Measurements from ENCODE around the gene PDE11A.
"Not testable (repeated sequence)": the region's sequence is repeated elsewhere in the genome, so short reads cannot be mapped to it uniquely, and the experiment has no call there.

The PDE11A gene

GRCh38 chr2:177989029-177989885, 83.3 kb downstream of the PDE11A start:
- Histone ChIP-seq H3K27me3 (ENCODE audit: control insufficient read depth in 2 of 2, insufficient read depth in 2 of 2, low read length in 2 of 2) (no peaks in the 10 kb centered on the region), H3K9me3 (ENCODE audit: control insufficient read depth in 2 of 2, low read length in 2 of 2) (no peaks in the 10 kb centered on the region), H3K27ac (ENCODE audit: low read depth in 2 of 2, low read length in 2 of 2) (no peak overlapping the region), H3K4me1 (ENCODE audit: control insufficient read depth in 2 of 2, insufficient read depth in 2 of 2, low read length in 2 of 2) (no peaks in the 10 kb centered on the region), H3K9ac (ENCODE audit: low read depth in 1 of 2, low read length in 2 of 2) (no peak overlapping the region), H3K4me3 (ENCODE audit: low read length in 2 of 2) (no peak overlapping the region), H3K36me3 (ENCODE audit: control insufficient read depth in 2 of 2, insufficient read depth in 2 of 2, low read length in 2 of 2) (no peaks in the 10 kb centered on the region)

- no peaks in the 10 kb centered on the region for H3K4me1 ChIP-seq (ENCODE audit: control insufficient read depth in 2 of 2, insufficient read depth in 2 of 2, low read length in 2 of 2)
- no peak overlapping the region for H3K27ac ChIP-seq (ENCODE audit: low read depth in 2 of 2, low read length in 2 of 2)
- H3K9me3 ChIP-seq (ENCODE audit: control insufficient read depth in 2 of 2, low read length in 2 of 2): no peaks in the 10 kb centered on the region
- no peaks in the 10 kb centered on the region for H3K27me3 ChIP-seq (ENCODE audit: control insufficient read depth in 2 of 2, insufficient read depth in 2 of 2, low read length in 2 of 2)
- no peak overlapping the region for H3K4me3 ChIP-seq (ENCODE audit: low read length in 2 of 2)
- no peak overlapping the region for H3K9ac ChIP-seq (ENCODE audit: low read depth in 1 of 2, low read length in 2 of 2)
- H3K36me3 ChIP-seq (ENCODE audit: control insufficient read depth in 2 of 2, insufficient read depth in 2 of 2, low read length in 2 of 2): no peaks in the 10 kb centered on the region
These were observed 87.8 kb downstream of the PDE11A start for GRCh38 chr2:177984749-177985148.

GRCh38 chr2:177983183-177983788, 89.3 kb downstream of the PDE11A start:
- Histone ChIP-seq H3K27me3 (ENCODE audit: control insufficient read depth in 2 of 2, insufficient read depth in 2 of 2, low read length in 2 of 2) (no peaks in the 10 kb centered on the region), H3K4me1 (ENCODE audit: control insufficient read depth in 2 of 2, insufficient read depth in 2 of 2, low read length in 2 of 2) (no peaks in the 10 kb centered on the region), H3K9me3 (ENCODE audit: control insufficient read depth in 2 of 2, low read length in 2 of 2) (no peaks in the 10 kb centered on the region), H3K9ac (ENCODE audit: low read depth in 1 of 2, low read length in 2 of 2) (no peak overlapping the region), H3K4me3 (ENCODE audit: low read length in 2 of 2) (no peak overlapping the region), H3K27ac (ENCODE audit: low read depth in 2 of 2, low read length in 2 of 2) (no peak overlapping the region), H3K36me3 (ENCODE audit: control insufficient read depth in 2 of 2, insufficient read depth in 2 of 2, low read length in 2 of 2) (no peaks in the 10 kb centered on the region)

GRCh38 chr2:177972782-177973181, 99.8 kb downstream of the PDE11A start:
- no peak overlapping the region for H3K27ac ChIP-seq (ENCODE audit: low read depth in 2 of 2, low read length in 2 of 2)
- H3K27me3 ChIP-seq (ENCODE audit: control insufficient read depth in 2 of 2, insufficient read depth in 2 of 2, low read length in 2 of 2): no peaks in the 10 kb centered on the region
- no peak overlapping the region for H3K9ac ChIP-seq (ENCODE audit: low read depth in 1 of 2, low read length in 2 of 2)
- no peak overlapping the region for H3K4me3 ChIP-seq (ENCODE audit: low read length in 2 of 2)
- no peaks in the 10 kb centered on the region for H3K4me1 ChIP-seq (ENCODE audit: control insufficient read depth in 2 of 2, insufficient read depth in 2 of 2, low read length in 2 of 2)
- no peaks in the 10 kb centered on the region for H3K36me3 ChIP-seq (ENCODE audit: control insufficient read depth in 2 of 2, insufficient read depth in 2 of 2, low read length in 2 of 2)
- no peaks in the 10 kb centered on the region for H3K9me3 ChIP-seq (ENCODE audit: control insufficient read depth in 2 of 2, low read length in 2 of 2)

GRCh38 chr2:177972123-177972522, 100.5 kb downstream of the PDE11A start:
- Histone ChIP-seq H3K27me3 (ENCODE audit: control insufficient read depth in 2 of 2, insufficient read depth in 2 of 2, low read length in 2 of 2) (no peaks in the 10 kb centered on the region), H3K4me1 (ENCODE audit: control insufficient read depth in 2 of 2, insufficient read depth in 2 of 2, low read length in 2 of 2) (no peaks in the 10 kb centered on the region), H3K9me3 (ENCODE audit: control insufficient read depth in 2 of 2, low read length in 2 of 2) (no peaks in the 10 kb centered on the region), H3K36me3 (ENCODE audit: control insufficient read depth in 2 of 2, insufficient read depth in 2 of 2, low read length in 2 of 2) (no peaks in the 10 kb centered on the region), H3K4me3 (ENCODE audit: low read length in 2 of 2) (no peak overlapping the region), H3K9ac (ENCODE audit: low read depth in 1 of 2, low read length in 2 of 2) (no peak overlapping the region), H3K27ac (ENCODE audit: low read depth in 2 of 2, low read length in 2 of 2) (no peak overlapping the region)

GRCh38 chr2:177970670-177971454, 101.7 kb downstream of the PDE11A start:
- H3K9ac ChIP-seq (ENCODE audit: low read depth in 1 of 2, low read length in 2 of 2): no peak overlapping the region
- H3K27me3 ChIP-seq (ENCODE audit: control insufficient read depth in 2 of 2, insufficient read depth in 2 of 2, low read length in 2 of 2): no peaks in the 10 kb centered on the region
- no peak overlapping the region for H3K27ac ChIP-seq (ENCODE audit: low read depth in 2 of 2, low read length in 2 of 2)
- no peak overlapping the region for H3K4me3 ChIP-seq (ENCODE audit: low read length in 2 of 2)
- no peaks in the 10 kb centered on the region for H3K9me3 ChIP-seq (ENCODE audit: control insufficient read depth in 2 of 2, low read length in 2 of 2)
- H3K4me1 ChIP-seq (ENCODE audit: control insufficient read depth in 2 of 2, insufficient read depth in 2 of 2, low read length in 2 of 2): no peaks in the 10 kb centered on the region
- no peaks in the 10 kb centered on the region for H3K36me3 ChIP-seq (ENCODE audit: control insufficient read depth in 2 of 2, insufficient read depth in 2 of 2, low read length in 2 of 2)

- Histone ChIP-seq H3K27me3 (ENCODE audit: control insufficient read depth in 2 of 2, insufficient read depth in 2 of 2, low read length in 2 of 2) (no peaks in the 10 kb centered on the region), H3K4me3 (ENCODE audit: low read length in 2 of 2) (no peak overlapping the region), H3K9ac (ENCODE audit: low read depth in 1 of 2, low read length in 2 of 2) (no peak overlapping the region), H3K9me3 (ENCODE audit: control insufficient read depth in 2 of 2, low read length in 2 of 2) (no peaks in the 10 kb centered on the region), H3K27ac (ENCODE audit: low read depth in 2 of 2, low read length in 2 of 2) (no peak overlapping the region), H3K4me1 (ENCODE audit: control insufficient read depth in 2 of 2, insufficient read depth in 2 of 2, low read length in 2 of 2) (no peaks in the 10 kb centered on the region), H3K36me3 (ENCODE audit: control insufficient read depth in 2 of 2, insufficient read depth in 2 of 2, low read length in 2 of 2) (no peaks in the 10 kb centered on the region)
These were observed 107.7 kb downstream of the PDE11A start for GRCh38 chr2:177964892-177965291.

GRCh38 chr2:177952151-177952550, 120.4 kb downstream of the PDE11A start:
- Histone ChIP-seq H3K36me3 (ENCODE audit: control insufficient read depth in 2 of 2, insufficient read depth in 2 of 2, low read length in 2 of 2) (no peaks in the 10 kb centered on the region), H3K4me3 (ENCODE audit: low read length in 2 of 2) (no peak overlapping the region), H3K4me1 (ENCODE audit: control insufficient read depth in 2 of 2, insufficient read depth in 2 of 2, low read length in 2 of 2) (no peaks in the 10 kb centered on the region), H3K27me3 (ENCODE audit: control insufficient read depth in 2 of 2, insufficient read depth in 2 of 2, low read length in 2 of 2) (no peaks in the 10 kb centered on the region), H3K27ac (ENCODE audit: low read depth in 2 of 2, low read length in 2 of 2) (no peak overlapping the region), H3K9me3 (ENCODE audit: control insufficient read depth in 2 of 2, low read length in 2 of 2) (no peaks in the 10 kb centered on the region), H3K9ac (ENCODE audit: low read depth in 1 of 2, low read length in 2 of 2) (no peak overlapping the region)

GRCh38 chr2:177947598-177947997, 125.0 kb downstream of the PDE11A start:
- H3K4me1 ChIP-seq (ENCODE audit: control insufficient read depth in 2 of 2, insufficient read depth in 2 of 2, low read length in 2 of 2); H3K27ac ChIP-seq (ENCODE audit: low read depth in 2 of 2, low read length in 2 of 2); H3K36me3 ChIP-seq (ENCODE audit: control insufficient read depth in 2 of 2, insufficient read depth in 2 of 2, low read length in 2 of 2); H3K27me3 ChIP-seq (ENCODE audit: control insufficient read depth in 2 of 2, insufficient read depth in 2 of 2, low read length in 2 of 2); H3K9ac ChIP-seq (ENCODE audit: low read depth in 1 of 2, low read length in 2 of 2); H3K4me3 ChIP-seq (ENCODE audit: low read length in 2 of 2); H3K9me3 ChIP-seq (ENCODE audit: control insufficient read depth in 2 of 2, low read length in 2 of 2): not testable (repeated sequence)

- H3K36me3 ChIP-seq (ENCODE audit: control insufficient read depth in 2 of 2, insufficient read depth in 2 of 2, low read length in 2 of 2); H3K9ac ChIP-seq (ENCODE audit: low read depth in 1 of 2, low read length in 2 of 2); H3K4me1 ChIP-seq (ENCODE audit: control insufficient read depth in 2 of 2, insufficient read depth in 2 of 2, low read length in 2 of 2); H3K27ac ChIP-seq (ENCODE audit: low read depth in 2 of 2, low read length in 2 of 2); H3K27me3 ChIP-seq (ENCODE audit: control insufficient read depth in 2 of 2, insufficient read depth in 2 of 2, low read length in 2 of 2); H3K4me3 ChIP-seq (ENCODE audit: low read length in 2 of 2); H3K9me3 ChIP-seq (ENCODE audit: control insufficient read depth in 2 of 2, low read length in 2 of 2): not testable (repeated sequence)
These were observed 128.0 kb downstream of the PDE11A start for GRCh38 chr2:177944530-177944929.

Data from mucosa of rectum (tissue), 2 donors.